A549 (cell line): ENCODE measurements around the gene WFDC9. TPM values are rescaled to one million over a fixed set of nuclear protein-coding genes. Genes with fewer than 3 reads are reported as not detected.

Source experiments
- ATAC-seq, 2 experiments: fragments of 200-7000 bp in 1 of 2; fragments of >200 bp in 1 of 2; cut with Nextera tagmentation in 1 of 2; cut with Tn5 transposase in 1 of 2; 3 replicates each; pipeline versions ENCODE4 v1.8.0 to v1.9.1; 2018 to 2020; ENCODE audit warnings: mild to moderate bottlenecking in 1 of 2, moderate library complexity in 1 of 2
- CTCF ChIA-PET: fragments of 300-600 bp; sonication (Branson Sonifier 250); formaldehyde crosslinking; extraction: SDS; loops from one replicate; lab custom pipeline; 2021; ENCODE audit warnings: antibody characterized with exemption, inconsistent platforms; lab: Yijun Ruan, JAX
- POLR2A ChIA-PET: fragments of 350-600 bp; formaldehyde crosslinking; extraction: SDS; loops from one replicate; lab custom pipeline; 2021; ENCODE audit warnings: antibody characterized with exemption, inconsistent platforms; lab: Yijun Ruan, JAX
- DNase-seq, 2 experiments: peaks; one replicate each; pipeline versions ENCODE4 v3.0.0 to v3.0.0-alpha.2; 2011 to 2016; ENCODE audit warnings: low read depth in 1 of 2, low spot score in 1 of 2
- FAIRE-seq: peaks from 2 replicates; lab custom pipeline; 2011; peaks lifted over from hg19 to GRCh38; lab: Jason Lieb, UNC
- H3K27ac ChIP-seq, 2 experiments: fragments of >200 bp; sonication (Bioruptor Twin); formaldehyde crosslinking; 3 replicates each; pipeline ENCODE4 v1.5.1; 2016 to 2017
- H3K4me1 ChIP-seq: fragments of >200 bp; sonication (Bioruptor Twin); formaldehyde crosslinking; 3 replicates; pipeline ENCODE4 v1.6.1; 2016
- H3K4me2 ChIP-seq: fragments of >200 bp; sonication (Bioruptor Twin); formaldehyde crosslinking; 3 replicates; pipeline ENCODE4 v1.6.1; 2016
- H3K4me3 ChIP-seq: fragments of >200 bp; sonication (Bioruptor Twin); formaldehyde crosslinking; 3 replicates; pipeline ENCODE4 v1.5.1; 2016
- H3K9me3 ChIP-seq: fragments of >200 bp; sonication (Bioruptor Twin); formaldehyde crosslinking; 3 replicates; pipeline ENCODE4 v1.6.1; 2016
- CBX2 ChIP-seq: fragments of 200-600 bp; sonication (generic); IDR thresholded peaks from 2 replicates; pipeline ENCODE4 v1.6.1; 2016; ENCODE audit warnings: low read depth, mild to moderate bottlenecking, borderline replicate concordance
- CHD4 ChIP-seq: fragments of 200-600 bp; sonication (generic); IDR thresholded peaks from 2 replicates; pipeline ENCODE4 v1.6.1; 2016; ENCODE audit warnings: antibody characterized with exemption, mild to moderate bottlenecking, borderline replicate concordance
- CTCF ChIP-seq: fragments of >200 bp; sonication (Bioruptor Twin); formaldehyde crosslinking; IDR thresholded peaks from 3 replicates; pipeline ENCODE4 v1.5.1; 2016
- ELK1 ChIP-seq: fragments of 150-350 bp; IDR thresholded peaks from 2 replicates; pipeline ENCODE4 v1.6.1; 2014; ENCODE audit warnings: low read depth, mild to moderate bottlenecking, low read length
- FOSL2 ChIP-seq, 2 experiments: fragments of 450-650 bp in 1 of 2; fragments of >200 bp in 1 of 2; sonication (Bioruptor Twin) in 1 of 2; formaldehyde crosslinking; IDR thresholded peaks; 2 replicates each; pipeline versions ENCODE4 v1.5.0 to v1.6.1; 2016 to 2020; ENCODE audit warnings: mild to moderate bottlenecking in 1 of 2, moderate library complexity in 1 of 2
- GATA3 ChIP-seq: IDR thresholded peaks from 2 replicates; pipeline ENCODE4 v1.6.1; 2012; ENCODE audit warnings: borderline replicate concordance
- HDAC2 ChIP-seq: fragments of 200-600 bp; sonication (generic); IDR thresholded peaks from 2 replicates; pipeline ENCODE4 v1.6.1; 2016
- HOXA7 ChIP-seq: fragments of 250-450 bp; sonication (Bioruptor Pico); IDR thresholded peaks from 2 replicates; pipeline ENCODE4 v1.5.0; 2020; ENCODE audit warnings: mild to moderate bottlenecking, moderate library complexity
- JUN ChIP-seq, 2 experiments: fragments of >200 bp; sonication (Bioruptor Twin); formaldehyde crosslinking; IDR thresholded peaks; 2 replicates in 1 of 2; 3 replicates in 1 of 2; pipeline ENCODE4 v1.6.1; 2016 to 2017
- KDM1A ChIP-seq: fragments of 200-600 bp; sonication (generic); IDR thresholded peaks from 2 replicates; pipeline ENCODE4 v1.6.1; 2016; ENCODE audit warnings: low read depth, mild to moderate bottlenecking
- KDM5A ChIP-seq: fragments of 200-600 bp; sonication (generic); IDR thresholded peaks from 2 replicates; pipeline ENCODE4 v1.6.1; 2016; ENCODE audit warnings: antibody characterized with exemption, mild to moderate bottlenecking
- NFE2L2 ChIP-seq: fragments of 150-350 bp; conservative IDR thresholded peaks from 2 replicates; pipeline ENCODE4 v1.6.1; 2014; ENCODE audit warnings: low read length
- NPAS2 ChIP-seq: fragments of 250-450 bp; sonication (Bioruptor Pico); IDR thresholded peaks from 2 replicates; pipeline ENCODE4 v1.8.0; 2022; ENCODE audit warnings: mild to moderate bottlenecking, moderate library complexity, borderline replicate concordance
- RAD21 ChIP-seq, 2 experiments: fragments of >200 bp in 1 of 2; sonication (Bioruptor Twin) in 1 of 2; formaldehyde crosslinking in 1 of 2; IDR thresholded peaks in 1 of 2; conservative IDR thresholded peaks in 1 of 2; 2 replicates in 1 of 2; 3 replicates in 1 of 2; pipeline ENCODE4 v1.6.1; 2012 to 2018; ENCODE audit warnings: inconsistent platforms in 1 of 2
- RCOR1 ChIP-seq: fragments of 150-350 bp; IDR thresholded peaks from 2 replicates; pipeline ENCODE4 v1.6.1; 2014; ENCODE audit warnings: antibody characterized with exemption, low read length, low read depth
- RFX5 ChIP-seq: fragments of 450-650 bp; IDR thresholded peaks from 2 replicates; pipeline ENCODE4 v1.7.1; 2014; ENCODE audit warnings: antibody characterized with exemption, mild to moderate bottlenecking, moderate library complexity
- TP53 ChIP-seq: fragments of 250-450 bp; sonication (Bioruptor Pico); IDR thresholded peaks from 2 replicates; pipeline ENCODE4 v1.5.0; 2021; ENCODE audit warnings: mild to moderate bottlenecking, moderate library complexity
- USF2 ChIP-seq: fragments of 450-650 bp; IDR thresholded peaks from 2 replicates; pipeline ENCODE4 v1.6.1; 2014; ENCODE audit warnings: antibody characterized with exemption
- ZC3H11A ChIP-seq: fragments of 450-650 bp; IDR thresholded peaks from 2 replicates; pipeline ENCODE4 v1.6.1; 2014; ENCODE audit warnings: antibody characterized with exemption, mild to moderate bottlenecking
- ZNF302 ChIP-seq: fragments of 250-450 bp; sonication (Bioruptor Pico); IDR thresholded peaks from 2 replicates; pipeline ENCODE4 v1.9.0; 2021; ENCODE audit warnings: inconsistent platforms, mild to moderate bottlenecking, moderate library complexity
- ZSCAN20 ChIP-seq: fragments of 250-450 bp; sonication (Bioruptor Pico); IDR thresholded peaks from 2 replicates; pipeline ENCODE4 v1.8.0; 2022; ENCODE audit warnings: mild to moderate bottlenecking, moderate library complexity
- WGBS: methylation state at CpG from one replicate; pipeline ENCODE4 v1.1.6; 2017; ENCODE audit errors: missing lambda C conversion rate; 5-methylcytosine and 5-hydroxymethylcytosine counted together
- polyA plus RNA-seq, 4 experiments: library from polyadenylated mRNA; depleted of rRNA in 3 of 4; stranded (reverse); fragments of >200 nt; fragmentation: RNase III in 1 of 4; extraction: RNeasy Plus Mini Kit Qiagen cat#74134 plus additional on column Dnase treatment in 1 of 4; gene quantifications; 2 replicates in 3 of 4; 3 replicates in 1 of 4; pipeline ENCODE4 v1.2.3, GENCODE V29; 2011 to 2017

The WFDC9 gene
- polyA plus RNA-seq, 2 of the 4 experiments (the other 2 are of a cell fraction), result not detected

GRCh38 chr20:45649312-45649863 is 18.3 kb upstream of the WFDC9 start:
- Histone ChIP-seq H3K4me3 (no peak overlapping the region), H3K4me2 (no peak overlapping the region), H3K27ac (no peak overlapping the region), H3K9me3 (no peaks in the 10 kb centered on the region), H3K4me1 (no peaks in the 10 kb centered on the region)
- TF ChIP-seq CBX2, result no peak
- no peak for TF ChIP-seq HOXA7 (CRISPR knock-in tag)
- FAIRE-seq, result no peak
- POLR2A ChIA-PET, result no interaction called here
- no peak for ATAC-seq
- DNase-seq, result no peak
- 68% methylated on average over 6 of the region's 6 CpGs for WGBS
- CTCF ChIA-PET, result interaction anchor here (1.0 kb wide), 1 partner anchor 20 kb away, joined by 4 read pairs; the partner anchor contains the start of gene WFDC10A

- ChIA-PET POLR2A (no interaction called here), CTCF (interaction anchor here (1.6 kb wide), 1 partner anchor 18 kb away, joined by 4 read pairs; the partner anchor contains the start of gene WFDC10A)
- no peak for FAIRE-seq
- Histone ChIP-seq H3K4me3 (no peak overlapping the region), H3K4me1 (no peaks in the 10 kb centered on the region), H3K9me3 (no peaks in the 10 kb centered on the region), H3K4me2 (no peak overlapping the region), H3K27ac (no peak overlapping the region)
- 17% methylated on average over 1 of the region's 1 CpG for WGBS
- TF ChIP-seq RAD21 (conservative IDR thresholded peaks at IDR 0.05 in 1 of 2, IDR thresholded peaks at IDR 0.05 in 1 of 2), result no peak
- no peak for TF ChIP-seq ZSCAN20 (CRISPR knock-in tag)
- TF ChIP-seq NPAS2 (CRISPR knock-in tag), result no peak
- TF ChIP-seq NFE2L2, result no peak
- TF ChIP-seq KDM5A, result no peak
- TF ChIP-seq USF2, result no peak
- TF ChIP-seq RCOR1, result no peak
- TF ChIP-seq ELK1, result no peak
- TF ChIP-seq GATA3, result no peak
- no peak for TF ChIP-seq CTCF
- TF ChIP-seq JUN (IDR thresholded peaks at IDR 0.05), result no peak
- TF ChIP-seq HDAC2, result no peak
- TF ChIP-seq CHD4, result no peak
- TF ChIP-seq ZC3H11A, result no peak
- TF ChIP-seq FOSL2 (IDR thresholded peaks at IDR 0.05), result no peak
- no peak for TF ChIP-seq FOSL2 (CRISPR knock-in tag; IDR thresholded peaks at IDR 0.05)
- TF ChIP-seq TP53 (CRISPR knock-in tag), result no peak
- no peak for TF ChIP-seq RFX5
- TF ChIP-seq ZNF302, result no peak
- no peak for TF ChIP-seq KDM1A
- DNase-seq, result no peak
- ATAC-seq, result no peak
Measured at GRCh38 chr20:45647441-45648050, 16.5 kb upstream of the WFDC9 start.
